Measurements from ENCODE around the gene PTPRD. TPM values are rescaled to one million over a fixed set of nuclear protein-coding genes. Genes with fewer than 3 reads are reported as not detected.

Gene PTPRD
- total RNA-seq, 1 donor from 2014 or later = 0.05 TPM

GRCh38 chr9:9674461-9674860, 938.3 kb downstream of the PTPRD start:
- Mint-ChIP-seq H3K4me1 (ENCODE audit: low read depth) (no peaks in the 10 kb centered on the region), H3K27me3 (ENCODE audit: insufficient read depth) (no peaks in the 10 kb centered on the region)

GRCh38 chr9:9670454-9670853, 942.3 kb downstream of the PTPRD start:
- no peaks in the 10 kb centered on the region for H3K4me1 Mint-ChIP-seq (ENCODE audit: low read depth)
- no peaks in the 10 kb centered on the region for H3K36me3 Mint-ChIP-seq (ENCODE audit: low read depth)
- no peak for DNase-seq (ENCODE audit: low spot score)
- H3K27ac Mint-ChIP-seq = no peak overlapping the region
- H3K9me3 Mint-ChIP-seq = no peaks in the 10 kb centered on the region
- intact Hi-C loops (cut with micrococcal nuclease) = no loop called here
- no peaks in the 10 kb centered on the region for H3K27me3 Mint-ChIP-seq (ENCODE audit: insufficient read depth)
- H3K4me3 Mint-ChIP-seq = no peak overlapping the region

More at GRCh38 chr9:9674461-9674860, 938.3 kb downstream of the PTPRD start:
- intact Hi-C loops (cut with micrococcal nuclease) = no loop called here
- DNase-seq (ENCODE audit: low spot score) = no peak
- H3K27ac Mint-ChIP-seq = no peak overlapping the region
- no peaks in the 10 kb centered on the region for H3K36me3 Mint-ChIP-seq (ENCODE audit: low read depth)
- no peak overlapping the region for H3K4me3 Mint-ChIP-seq
- H3K9me3 Mint-ChIP-seq = no peaks in the 10 kb centered on the region

- no peak overlapping the region for H3K27ac Mint-ChIP-seq
- no peaks in the 10 kb centered on the region for H3K27me3 Mint-ChIP-seq (ENCODE audit: insufficient read depth)
- intact Hi-C loops (cut with micrococcal nuclease) = no loop called here
- no peaks in the 10 kb centered on the region for H3K9me3 Mint-ChIP-seq
- H3K4me3 Mint-ChIP-seq = no peak overlapping the region
- no peak for DNase-seq (ENCODE audit: low spot score)
- no peaks in the 10 kb centered on the region for H3K36me3 Mint-ChIP-seq (ENCODE audit: low read depth)
- H3K4me1 Mint-ChIP-seq (ENCODE audit: low read depth) = no peaks in the 10 kb centered on the region
These were observed 967.8 kb downstream of the PTPRD start for GRCh38 chr9:9645006-9645405.

- no peaks in the 10 kb centered on the region for H3K27me3 Mint-ChIP-seq (ENCODE audit: insufficient read depth)
- H3K27ac Mint-ChIP-seq = no peak overlapping the region
- H3K36me3 Mint-ChIP-seq (ENCODE audit: low read depth) = no peaks in the 10 kb centered on the region
- H3K9me3 Mint-ChIP-seq = no peaks in the 10 kb centered on the region
- DNase-seq (ENCODE audit: low spot score) = no peak
- H3K4me1 Mint-ChIP-seq (ENCODE audit: low read depth) = no peaks in the 10 kb centered on the region
- H3K4me3 Mint-ChIP-seq = no peak overlapping the region
- intact Hi-C loops (cut with micrococcal nuclease) = no loop called here
These were observed 981.5 kb downstream of the PTPRD start for GRCh38 chr9:9631284-9631683.

GRCh38 chr9:9625248-9625647, 987.6 kb downstream of the PTPRD start:
- Mint-ChIP-seq H3K27ac (no peak overlapping the region), H3K9me3 (no peaks in the 10 kb centered on the region), H3K4me3 (no peak overlapping the region), H3K4me1 (ENCODE audit: low read depth) (no peaks in the 10 kb centered on the region), H3K36me3 (ENCODE audit: low read depth) (no peaks in the 10 kb centered on the region), H3K27me3 (ENCODE audit: insufficient read depth) (no peaks in the 10 kb centered on the region)
- intact Hi-C loops (cut with micrococcal nuclease) = no loop called here
- DNase-seq (ENCODE audit: low spot score) = no peak

- DNase-seq (ENCODE audit: low spot score) = no peak
- intact Hi-C loops (cut with micrococcal nuclease) = no loop called here
- Mint-ChIP-seq H3K27me3 (ENCODE audit: insufficient read depth) (no peaks in the 10 kb centered on the region), H3K4me1 (ENCODE audit: low read depth) (no peaks in the 10 kb centered on the region), H3K27ac (no peak overlapping the region), H3K9me3 (no peaks in the 10 kb centered on the region), H3K4me3 (no peak overlapping the region), H3K36me3 (ENCODE audit: low read depth) (no peaks in the 10 kb centered on the region)
These were observed 989.3 kb downstream of the PTPRD start for GRCh38 chr9:9623506-9623905.

- Mint-ChIP-seq H3K27me3 (ENCODE audit: insufficient read depth) (no peaks in the 10 kb centered on the region), H3K27ac (no peak overlapping the region), H3K36me3 (ENCODE audit: low read depth) (no peaks in the 10 kb centered on the region), H3K9me3 (no peaks in the 10 kb centered on the region), H3K4me1 (ENCODE audit: low read depth) (no peaks in the 10 kb centered on the region), H3K4me3 (no peak overlapping the region)
- no peak for DNase-seq (ENCODE audit: low spot score)
- intact Hi-C loops (cut with micrococcal nuclease) = no loop called here
These were observed 991.4 kb downstream of the PTPRD start for GRCh38 chr9:9621355-9621940.

GRCh38 chr9:9620736-9621135, 992.1 kb downstream of the PTPRD start:
- H3K4me3 Mint-ChIP-seq = no peak overlapping the region
- no peaks in the 10 kb centered on the region for H3K4me1 Mint-ChIP-seq (ENCODE audit: low read depth)
- intact Hi-C loops (cut with micrococcal nuclease) = no loop called here
- no peak overlapping the region for H3K27ac Mint-ChIP-seq
- H3K36me3 Mint-ChIP-seq (ENCODE audit: low read depth) = no peaks in the 10 kb centered on the region
- no peaks in the 10 kb centered on the region for H3K9me3 Mint-ChIP-seq
- H3K27me3 Mint-ChIP-seq (ENCODE audit: insufficient read depth) = no peaks in the 10 kb centered on the region
- no peak for DNase-seq (ENCODE audit: low spot score)

GRCh38 chr9:9615086-9615485, 997.7 kb downstream of the PTPRD start:
- H3K4me3 Mint-ChIP-seq = no peak overlapping the region
- DNase-seq (ENCODE audit: low spot score) = no peak
- intact Hi-C loops (cut with micrococcal nuclease) = no loop called here
- H3K27me3 Mint-ChIP-seq (ENCODE audit: insufficient read depth) = no peaks in the 10 kb centered on the region
- H3K36me3 Mint-ChIP-seq (ENCODE audit: low read depth) = no peaks in the 10 kb centered on the region
- no peaks in the 10 kb centered on the region for H3K4me1 Mint-ChIP-seq (ENCODE audit: low read depth)
- H3K27ac Mint-ChIP-seq = no peak overlapping the region
- H3K9me3 Mint-ChIP-seq = no peaks in the 10 kb centered on the region

- H3K4me1 Mint-ChIP-seq (ENCODE audit: low read depth) = no peaks in the 10 kb centered on the region
- no peaks in the 10 kb centered on the region for H3K9me3 Mint-ChIP-seq
- no peaks in the 10 kb centered on the region for H3K27me3 Mint-ChIP-seq (ENCODE audit: insufficient read depth)
- intact Hi-C loops (cut with micrococcal nuclease) = no loop called here
- H3K36me3 Mint-ChIP-seq (ENCODE audit: low read depth) = no peaks in the 10 kb centered on the region
- no peak overlapping the region for H3K4me3 Mint-ChIP-seq
- H3K27ac Mint-ChIP-seq = no peak overlapping the region
- DNase-seq (ENCODE audit: low spot score) = no peak
These were observed 998.2 kb downstream of the PTPRD start for GRCh38 chr9:9614607-9615006.

- Mint-ChIP-seq H3K4me3 (no peak overlapping the region), H3K4me1 (ENCODE audit: low read depth) (no peaks in the 10 kb centered on the region), H3K36me3 (ENCODE audit: low read depth) (no peaks in the 10 kb centered on the region), H3K27ac (no peak overlapping the region), H3K9me3 (no peaks in the 10 kb centered on the region), H3K27me3 (ENCODE audit: insufficient read depth) (no peaks in the 10 kb centered on the region)
- intact Hi-C loops (cut with micrococcal nuclease) = no loop called here
- DNase-seq (ENCODE audit: low spot score) = no peak
These were observed 1000.0 kb downstream of the PTPRD start for GRCh38 chr9:9612755-9613154.

GRCh38 chr9:9612270-9612669, 1000.5 kb downstream of the PTPRD start:
- intact Hi-C loops (cut with micrococcal nuclease) = no loop called here

GRCh38 chr9:9605681-9606080, 1007.1 kb downstream of the PTPRD start:
- no peaks in the 10 kb centered on the region for H3K4me1 Mint-ChIP-seq (ENCODE audit: low read depth)
- H3K36me3 Mint-ChIP-seq (ENCODE audit: low read depth) = no peaks in the 10 kb centered on the region
- no peaks in the 10 kb centered on the region for H3K27me3 Mint-ChIP-seq (ENCODE audit: insufficient read depth)
- no peak overlapping the region for H3K27ac Mint-ChIP-seq
- DNase-seq (ENCODE audit: low spot score) = no peak
- no peaks in the 10 kb centered on the region for H3K9me3 Mint-ChIP-seq
- no peak overlapping the region for H3K4me3 Mint-ChIP-seq
- intact Hi-C loops (cut with micrococcal nuclease) = loop anchor here (2.0 to 10.0 kb wide), 2 partner anchors 189 to 337 kb away; no protein-coding TSS in a partner anchor

More at GRCh38 chr9:9612270-9612669, 1000.5 kb downstream of the PTPRD start:
- Mint-ChIP-seq H3K4me3 (no peak overlapping the region), H3K27me3 (ENCODE audit: insufficient read depth) (no peaks in the 10 kb centered on the region), H3K9me3 (no peaks in the 10 kb centered on the region), H3K27ac (no peak overlapping the region), H3K36me3 (ENCODE audit: low read depth) (no peaks in the 10 kb centered on the region), H3K4me1 (ENCODE audit: low read depth) (no peaks in the 10 kb centered on the region)
- no peak for DNase-seq (ENCODE audit: low spot score)

GRCh38 chr9:9603345-9603744, 1009.5 kb downstream of the PTPRD start:
- H3K27me3 Mint-ChIP-seq (ENCODE audit: insufficient read depth) = no peaks in the 10 kb centered on the region
- no peaks in the 10 kb centered on the region for H3K9me3 Mint-ChIP-seq
- intact Hi-C loops (cut with micrococcal nuclease) = loop anchor here (10.0 kb wide), 1 partner anchor 191 kb away; no protein-coding TSS in a partner anchor
- H3K36me3 Mint-ChIP-seq (ENCODE audit: low read depth) = no peaks in the 10 kb centered on the region
- H3K4me3 Mint-ChIP-seq = no peak overlapping the region
- H3K27ac Mint-ChIP-seq = no peak overlapping the region
- no peak for DNase-seq (ENCODE audit: low spot score)
- H3K4me1 Mint-ChIP-seq (ENCODE audit: low read depth) = no peaks in the 10 kb centered on the region
